Inferior parietal cortex (tissue), 1 donor: ENCODE data around the gene SEMA6C.

Source experiments
- DNase-seq: peaks from one replicate; pipeline ENCODE4 v3.0.0-alpha.2; 2016; ENCODE audit errors: extremely low spot score

The SEMA6C gene

DNA sequence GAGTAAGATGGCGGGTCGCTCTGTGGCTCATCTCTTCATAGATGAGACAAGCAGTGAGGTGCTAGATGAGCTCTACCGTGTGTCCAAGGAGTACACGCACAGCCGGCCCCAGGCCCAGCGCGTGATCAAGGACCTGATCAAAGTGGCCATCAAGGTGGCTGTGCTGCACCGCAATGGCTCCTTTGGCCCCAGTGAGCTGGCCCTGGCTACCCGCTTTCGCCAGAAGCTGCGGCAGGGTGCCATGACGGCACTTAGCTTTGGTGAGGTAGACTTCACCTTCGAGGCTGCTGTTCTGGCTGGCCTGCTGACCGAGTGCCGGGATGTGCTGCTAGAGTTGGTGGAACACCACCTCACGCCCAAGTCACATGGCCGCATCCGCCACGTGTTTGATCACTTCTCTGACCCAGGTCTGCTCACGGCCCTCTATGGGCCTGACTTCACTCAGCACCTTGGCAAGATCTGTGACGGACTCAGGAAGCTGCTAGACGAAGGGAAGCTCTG lies 12.4 kb upstream of the SEMA6C start:
- no peak for DNase-seq

DNA sequence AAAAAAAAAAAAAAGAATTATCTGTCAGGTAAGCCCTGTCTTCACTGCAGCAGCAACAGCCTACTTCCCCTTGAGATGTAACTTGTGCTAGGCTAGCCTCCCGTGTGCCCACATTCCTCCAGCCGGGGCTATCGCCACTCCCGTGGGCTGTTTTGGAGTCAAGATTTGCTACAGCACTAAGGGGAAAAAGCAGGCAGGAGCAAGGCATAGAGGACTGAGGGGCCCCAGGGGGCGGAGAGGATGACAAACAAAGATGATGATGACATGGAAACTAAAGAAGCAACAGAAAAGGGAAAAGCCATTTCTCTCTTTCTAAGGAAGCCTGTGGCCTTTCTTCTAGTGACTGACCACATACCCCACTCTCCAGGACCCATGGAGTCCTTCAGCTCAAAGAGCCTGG lies 11.9 kb upstream of the SEMA6C start:
- no peak for DNase-seq

GRCh38 chr1:151157067-151157531 lies 10.7 kb upstream of the SEMA6C start:
- no peak for DNase-seq

- no peak for DNase-seq
Measured at GRCh38 chr1:151156515-151156819, 10.0 kb upstream of the SEMA6C start, which contains the start of gene TNFAIP8L2. TSS of gene TNFAIP8L2 (plus strand) at chr1:151156649. CDS start at chr1:151158698, 2,049 bp downstream.

- DNase-seq: no peak
Measured at GRCh38 chr1:151147665-151148064, 1.2 kb upstream of the SEMA6C start.

GRCh38 chr1:151147132-151147503 lies 687 bp upstream of the SEMA6C start:
- no peak for DNase-seq

DNA sequence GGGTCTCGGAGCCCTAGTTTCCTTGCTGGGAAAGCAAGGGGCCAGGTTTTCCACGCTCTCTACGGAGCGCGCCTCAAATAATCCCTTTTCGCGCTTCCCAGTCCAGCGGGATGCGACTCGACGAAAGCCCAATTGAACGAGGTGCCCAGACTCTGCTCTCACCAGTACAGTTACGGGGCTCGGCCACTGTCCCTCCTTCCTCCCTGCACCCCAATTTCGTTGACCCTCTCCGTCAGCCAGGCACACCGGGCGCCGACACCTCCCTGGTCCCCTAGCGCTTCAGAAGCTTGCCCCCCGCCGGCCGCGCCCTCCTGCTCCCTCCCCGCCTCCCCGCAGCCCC lies 389 bp downstream of the SEMA6C start:
- DNase-seq: no peak

- peak; percentile 25 for DNase-seq
Measured at GRCh38 chr1:151145304-151146071, 943 bp downstream of the SEMA6C start.

DNA sequence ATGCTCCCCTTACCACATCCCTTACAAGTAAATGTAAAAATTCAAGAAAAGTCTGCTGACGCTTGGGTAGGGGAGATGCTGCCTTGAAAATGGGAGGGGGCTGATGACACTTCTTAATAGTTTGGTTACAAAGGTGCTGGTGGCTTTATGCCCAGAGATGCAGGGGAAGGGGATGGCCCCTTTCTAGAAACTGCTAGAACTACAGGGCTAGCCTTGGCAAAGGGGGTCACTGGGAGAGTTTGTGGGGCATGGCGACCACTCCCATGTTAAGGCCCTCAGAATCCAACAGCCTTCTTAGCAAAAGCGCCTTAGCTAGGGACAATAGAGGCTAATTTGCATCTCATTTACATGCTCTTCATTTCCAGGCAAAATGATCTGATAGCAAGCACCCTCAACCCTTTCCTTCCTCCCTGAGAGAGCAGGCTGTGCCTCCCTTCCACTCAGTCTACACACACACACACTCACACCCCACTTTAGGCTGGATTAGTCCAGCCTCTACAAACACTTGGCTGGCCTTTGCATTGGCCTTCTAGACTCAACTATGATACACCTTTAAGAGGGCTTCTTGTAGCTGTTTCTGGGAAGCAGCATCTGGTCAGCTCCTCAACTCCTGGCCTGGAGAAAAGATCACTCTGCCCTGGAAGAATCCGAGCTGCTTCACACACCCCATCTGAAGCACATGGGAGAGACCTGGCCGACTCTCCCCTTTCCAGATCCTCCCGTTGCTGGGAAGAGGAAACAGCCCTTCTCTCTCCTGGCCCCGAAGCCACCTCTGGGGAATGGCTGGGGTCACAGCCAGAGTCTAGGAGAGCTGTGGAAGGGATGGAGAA lies 1.7 kb downstream of the SEMA6C start:
- DNase-seq: no peak

- no peak for DNase-seq
Measured at GRCh38 chr1:151143986-151144385, 2.4 kb downstream of the SEMA6C start.

GRCh38 chr1:151143057-151143435 lies 3.4 kb downstream of the SEMA6C start:
- DNase-seq: no peak

DNA sequence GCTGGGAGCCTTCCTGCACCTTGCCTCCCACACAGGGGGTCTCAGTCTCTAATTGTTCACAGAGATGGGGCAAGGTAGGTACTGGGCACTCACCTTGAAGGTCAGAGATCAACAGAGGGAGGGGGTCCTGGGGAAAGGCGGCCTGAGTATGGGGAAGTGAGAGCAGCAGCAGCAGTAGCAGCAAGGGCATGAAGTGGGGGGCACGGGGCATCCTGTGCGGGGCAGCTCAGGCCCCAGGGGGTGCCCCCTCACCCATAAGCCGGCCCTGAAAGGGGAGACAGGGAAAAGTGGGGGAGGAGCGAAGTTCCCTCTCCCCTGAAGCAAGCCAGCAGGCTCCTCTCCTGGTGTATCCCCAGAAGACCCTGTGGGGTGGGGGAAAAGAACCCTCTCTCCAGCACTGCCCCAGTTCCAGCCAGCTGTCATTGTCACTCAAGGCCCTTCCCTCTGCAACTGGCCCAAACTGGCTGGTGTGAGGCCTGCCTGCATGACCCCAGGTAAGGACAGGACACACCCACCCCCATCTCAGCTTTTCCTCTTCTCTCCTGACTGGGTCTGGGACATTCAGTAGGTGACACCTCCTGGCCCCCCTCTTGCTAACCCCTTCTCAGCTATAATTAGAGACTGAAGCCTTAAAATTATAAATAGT lies 3.9 kb downstream of the SEMA6C start:
- DNase-seq: no peak

GRCh38 chr1:151137789-151138188 lies 8.6 kb downstream of the SEMA6C start:
- DNase-seq: no peak

DNA sequence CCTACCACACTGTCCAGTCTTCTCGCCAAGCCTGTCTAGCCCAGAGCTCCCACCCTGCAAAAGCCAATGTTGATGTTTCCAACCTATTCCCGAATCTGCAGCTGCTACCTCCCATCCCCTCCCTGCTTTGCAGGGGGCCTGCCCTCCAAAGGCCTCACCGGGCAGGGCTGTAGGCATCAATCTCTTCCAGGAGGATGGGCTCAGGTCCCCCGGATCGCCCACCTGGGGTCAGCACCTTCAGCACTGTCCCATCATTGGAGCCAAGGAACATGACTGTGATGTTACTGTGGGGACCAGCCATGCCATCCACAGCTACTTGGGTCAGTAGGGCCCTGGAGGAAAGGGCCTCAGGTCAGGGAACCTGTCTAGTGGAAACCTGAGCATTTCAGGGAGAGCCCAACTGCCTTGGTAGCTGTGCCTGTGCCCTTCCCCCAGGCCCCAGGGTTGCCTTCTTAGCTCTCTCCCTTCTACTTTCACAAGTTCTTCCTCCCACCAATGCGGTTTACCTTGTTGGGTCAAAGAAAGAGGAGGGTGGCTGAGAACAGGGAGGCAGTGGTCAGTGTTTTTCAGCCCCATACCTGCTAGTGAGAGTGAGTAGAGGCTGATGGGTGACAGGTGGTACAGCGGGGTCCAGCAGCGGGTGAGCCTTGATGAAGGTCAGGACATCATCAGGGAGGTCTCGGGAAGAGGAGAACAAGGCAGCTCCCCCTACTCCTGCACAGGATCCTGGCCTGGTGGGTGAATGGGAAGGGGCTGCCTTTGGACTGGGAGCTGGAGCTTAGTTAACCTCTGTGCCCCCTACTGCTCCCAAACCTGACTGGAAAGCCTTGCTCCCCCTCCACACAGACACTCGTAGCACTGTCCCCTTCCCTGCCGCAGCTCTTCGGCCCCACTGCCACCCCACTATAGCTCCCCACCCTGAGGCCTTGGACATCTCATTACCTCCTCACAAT lies 10.7 kb downstream of the SEMA6C start:
- DNase-seq: no peak

- no peak for DNase-seq
Measured at GRCh38 chr1:151134991-151135390, 11.4 kb downstream of the SEMA6C start.

DNA sequence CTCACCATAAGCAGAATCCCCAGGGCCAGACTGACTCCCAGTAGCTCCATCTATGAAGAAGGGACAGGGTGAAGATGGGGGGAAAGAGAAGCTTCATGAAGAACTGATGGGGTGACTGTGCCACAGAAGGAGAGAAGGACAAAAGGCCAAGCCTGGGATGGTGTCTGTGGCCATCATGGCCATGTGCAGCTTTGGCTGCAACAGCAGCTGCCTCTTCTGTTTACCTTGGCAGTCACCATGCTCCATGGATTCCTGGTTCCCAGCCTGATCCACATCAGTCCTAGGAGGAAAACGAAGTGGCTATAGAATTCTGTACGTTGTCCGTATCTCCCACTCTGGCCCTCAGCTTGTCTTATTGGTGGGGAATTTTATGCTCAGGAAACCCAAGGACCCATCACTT lies 12.0 kb downstream of the SEMA6C start:
- DNase-seq: no peak

GRCh38 chr1:151133018-151133806 lies 13.2 kb downstream of the SEMA6C start:
- DNase-seq: no peak

DNA sequence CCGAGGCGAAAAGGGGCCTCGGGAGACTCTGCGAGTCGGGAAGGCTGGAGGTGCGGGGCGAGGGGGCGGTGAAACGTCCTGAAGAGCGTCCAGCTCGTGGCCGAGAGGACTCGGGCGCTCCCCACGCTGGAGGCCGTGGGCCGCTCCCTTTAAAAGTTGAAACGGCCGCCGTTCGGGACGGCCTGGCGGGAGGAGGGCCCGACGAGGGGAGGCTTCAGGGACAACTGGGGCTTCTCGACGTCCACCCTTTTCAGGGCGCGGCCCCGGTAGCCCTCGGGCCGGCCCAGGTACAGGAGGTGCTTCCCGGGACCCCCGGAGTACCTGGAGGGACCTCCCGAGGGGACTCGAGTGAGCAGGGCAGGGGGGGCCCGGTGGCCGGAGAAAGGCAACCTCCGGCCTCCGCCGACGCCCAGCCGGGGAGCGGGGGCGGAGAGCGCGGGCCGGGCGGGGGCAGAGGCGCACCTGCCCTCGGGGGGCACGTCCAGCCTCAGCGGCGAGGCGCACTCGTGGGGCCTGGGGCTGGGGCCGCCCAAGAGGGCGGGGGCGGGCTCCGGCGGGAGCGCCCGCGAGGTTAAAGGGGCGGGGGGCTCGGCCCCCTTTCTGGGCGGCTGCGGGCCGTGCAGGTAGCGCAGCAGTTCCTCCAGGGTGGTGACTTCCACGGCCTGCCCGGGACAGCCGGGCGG lies 14.0 kb downstream of the SEMA6C start:
- DNase-seq: no peak

GRCh38 chr1:151131701-151132334 lies 14.6 kb downstream of the SEMA6C start:
- DNase-seq: no peak
